Measurements from ENCODE around the gene LSM14B.

- no peak for TF ChIP-seq CTCF (conservative IDR thresholded peaks at IDR 0.05; ENCODE audit: low read depth, low read length)
- no peak for TF ChIP-seq EZH2 (IDR thresholded peaks at IDR 0.05; ENCODE audit: low read length, unreplicated experiment)
Observed at GRCh38 chr20:62159839-62160238, 37.6 kb downstream of the LSM14B start.
